H1 (cell line): Measurements from ENCODE around the gene ZNF765. TPM values are rescaled to one million over a fixed set of nuclear protein-coding genes. Genes with fewer than 3 reads are reported as not detected.

Experiments
- BCL11A ChIP-seq, 2 experiments: IDR thresholded peaks; one replicate each; pipeline ENCODE4 v1.6.1; 2011; ENCODE audit warnings: low read depth in 2 of 2, low read length in 2 of 2, mild to moderate bottlenecking in 2 of 2
- CHD1 ChIP-seq: IDR thresholded peaks from 2 replicates; pipeline ENCODE4 v1.6.1; 2012; ENCODE audit warnings: low read depth, low read length, improper control_type of control experiment
- CREB1 ChIP-seq: IDR thresholded peaks from 2 replicates; pipeline ENCODE4 v1.6.1; 2012; ENCODE audit warnings: inconsistent platforms
- CTBP2 ChIP-seq: IDR thresholded peaks from 2 replicates; pipeline ENCODE4 v1.7.0; 2011; ENCODE audit warnings: borderline replicate concordance, mild to moderate bottlenecking, moderate library complexity, mixed read lengths, low read length; ENCODE audit not compliant: insufficient read depth, insufficient read length
- EZH2 ChIP-seq: fragments of 200-600 bp; sonication (generic); IDR thresholded peaks from 2 replicates; pipeline ENCODE4 v1.7.1; 2012; ENCODE audit warnings: low read depth, mild to moderate bottlenecking, moderate library complexity, low read length, inconsistent platforms; ENCODE audit not compliant: severe bottlenecking
- GABPA ChIP-seq: IDR thresholded peaks from 2 replicates; pipeline ENCODE4 v1.6.1; 2011; ENCODE audit warnings: mild to moderate bottlenecking, low read length, moderate library complexity, borderline replicate concordance; ENCODE audit not compliant: insufficient read depth
- NANOG ChIP-seq: IDR thresholded peaks from 2 replicates; pipeline ENCODE4 v1.6.1; 2011; ENCODE audit warnings: low read length, low read depth, mild to moderate bottlenecking, inconsistent platforms; ENCODE audit not compliant: insufficient read depth, poor library complexity, severe bottlenecking
- POLR2A ChIP-seq, 2 experiments: IDR thresholded peaks; 1 replicate in 1 of 2; 2 replicates in 1 of 2; pipeline ENCODE4 v1.6.1; 2011; ENCODE audit warnings: low read depth in 2 of 2, low read length in 2 of 2, mild to moderate bottlenecking in 2 of 2; ENCODE audit errors: control extremely low read depth in 1 of 2
- POU5F1 ChIP-seq: IDR thresholded peaks from 2 replicates; pipeline ENCODE4 v1.6.1; 2011; ENCODE audit warnings: low read depth, mild to moderate bottlenecking, low read length, moderate library complexity
- RAD21 ChIP-seq, 2 experiments: IDR thresholded peaks in 1 of 2; conservative IDR thresholded peaks in 1 of 2; 2 replicates each; pipeline ENCODE4 v1.6.1; 2011; ENCODE audit warnings: low read depth in 2 of 2, low read length in 2 of 2, improper control_type of control experiment in 1 of 2, inconsistent platforms in 1 of 2, mild to moderate bottlenecking in 1 of 2, moderate library complexity in 1 of 2
- RBBP5 ChIP-seq: IDR thresholded peaks from 2 replicates; pipeline ENCODE4 v1.7.1; 2012; ENCODE audit warnings: low read depth, mild to moderate bottlenecking, inconsistent platforms, low read length, moderate library complexity, borderline replicate concordance
- RNF2 ChIP-seq: fragments of 200-900, 300-1000 bp; sonication (generic); IDR thresholded peaks from 2 replicates; pipeline ENCODE4 v1.7.1; 2016; ENCODE audit warnings: borderline replicate concordance, low read depth, mild to moderate bottlenecking, antibody characterized with exemption, low read length; ENCODE audit not compliant: poor library complexity, severe bottlenecking; ENCODE audit errors: missing control alignments
- SAP30 ChIP-seq: fragments of 300-600 bp; sonication (generic); IDR thresholded peaks from 2 replicates; pipeline ENCODE4 v1.7.1; 2012; ENCODE audit warnings: low read length, moderate library complexity, mild to moderate bottlenecking, inconsistent platforms; ENCODE audit not compliant: insufficient read depth, insufficient replicate concordance
- SIRT6 ChIP-seq: IDR thresholded peaks from one replicate; pipeline ENCODE4 v1.7.1; 2012; ENCODE audit warnings: low read length, inconsistent platforms
- SP1 ChIP-seq: IDR thresholded peaks from 2 replicates; pipeline ENCODE4 v1.6.1; 2011; ENCODE audit warnings: low read depth, low read length
- SP2 ChIP-seq: IDR thresholded peaks from 2 replicates; pipeline ENCODE4 v1.6.1; 2012; ENCODE audit warnings: mild to moderate bottlenecking, low read length, inconsistent platforms
- SP4 ChIP-seq: IDR thresholded peaks from 2 replicates; pipeline ENCODE4 v1.6.1; 2012; ENCODE audit warnings: low read length, inconsistent platforms
- SUZ12 ChIP-seq: fragments of 200-600 bp; sonication (generic); IDR thresholded peaks from 2 replicates; pipeline ENCODE4 v1.6.1; 2012; ENCODE audit warnings: mild to moderate bottlenecking, inconsistent platforms, low read length, moderate library complexity, mixed read lengths
- TAF7 ChIP-seq: optimal IDR thresholded peaks from 2 replicates; pipeline ENCODE3; 2011; ENCODE audit warnings: low read depth, mild to moderate bottlenecking, inconsistent platforms, low read length, moderate library complexity, borderline replicate concordance
- TBP ChIP-seq: IDR thresholded peaks from 2 replicates; pipeline ENCODE4 v1.6.1; 2011; ENCODE audit warnings: low read depth, low read length, improper control_type of control experiment
- polyA plus RNA-seq, 7 experiments: library from polyadenylated mRNA; depleted of rRNA in 3 of 7; stranded (reverse) in 5 of 7; unstranded in 2 of 7; fragments of >200 nt in 5 of 7; fragments of 200-250 nt in 2 of 7; gene quantifications; 1 replicate in 5 of 7; 2 replicates in 1 of 7; 4 replicates in 1 of 7; pipeline versions ENCODE4 v1.2.1 to v1.2.3, GENCODE V29; 2011 to 2013; ENCODE audit warnings: missing spikeins in 2 of 7, mixed read lengths in 2 of 7
- total RNA-seq: library from RNA; stranded (reverse); fragmentation: NEBNext Ultra II Directional; extraction: Animal tissue kit (Norgen Biotek cat#: 25700); gene quantifications from 2 replicates; pipeline ENCODE4 v1.2.1, GENCODE V29; 2021
- TF ChIP-seq, protein P1 (sequence below): IDR thresholded peaks from 2 replicates; pipeline ENCODE4 v1.6.1; 2011; ENCODE audit warnings: low read length, improper control_type of control experiment
- TF ChIP-seq, protein P2 (sequence below): IDR thresholded peaks from 2 replicates; pipeline ENCODE4 v1.6.1; 2012; ENCODE audit warnings: inconsistent platforms

Gene ZNF765
- total and polyA plus RNA-seq, 2 of the 8 experiments (the other 6 are each of a cell fraction or from before 2014, with no cell fraction given): 4.5 to 22.3 TPM

DNA sequence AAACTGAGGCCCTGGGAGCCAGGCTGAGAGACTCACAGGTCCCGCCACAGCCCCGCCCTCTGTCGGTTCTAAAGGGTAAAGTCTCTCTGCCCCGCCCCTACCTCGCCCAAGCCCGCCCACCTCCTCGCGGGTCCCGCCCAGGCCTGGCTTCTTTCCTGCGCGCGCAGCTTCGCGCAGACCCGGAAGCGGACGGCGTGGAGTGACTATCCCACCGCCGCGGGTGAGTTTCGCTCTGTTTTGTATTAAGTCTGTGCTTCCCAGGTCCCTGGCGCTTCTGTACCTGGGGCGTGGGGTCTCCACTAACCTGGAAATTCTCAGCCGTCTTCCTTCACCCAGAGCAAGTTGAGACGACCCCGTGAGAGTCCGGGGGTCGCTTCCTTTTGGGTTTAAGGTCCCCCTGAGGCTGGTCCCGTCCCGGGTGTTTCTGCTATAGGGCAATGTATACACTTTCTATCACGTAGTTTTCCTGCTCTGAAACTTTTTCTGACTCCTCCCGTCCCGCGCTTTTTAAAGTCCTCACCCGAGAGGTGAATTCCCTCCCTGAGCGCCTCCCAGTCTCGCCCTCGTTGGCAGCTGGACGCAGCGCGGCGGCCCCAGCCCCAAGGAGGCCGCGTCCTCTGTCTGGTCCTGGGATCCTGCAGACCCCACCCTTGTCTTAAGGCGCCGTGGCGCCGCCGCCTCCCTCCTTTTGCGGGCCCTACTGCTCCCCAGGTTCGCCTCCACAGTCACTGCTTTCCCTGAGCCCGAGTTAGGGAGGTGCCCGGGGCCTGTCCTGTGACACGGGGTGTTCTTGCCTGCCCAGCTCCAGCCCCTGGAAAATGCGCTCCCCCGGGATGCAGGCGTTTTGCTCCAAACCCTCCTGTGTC lies at the start of gene ZNF765 (continued):
- no peak for TF ChIP-seq CHD1
- TF ChIP-seq SP2: no peak
- TF ChIP-seq RBBP5: peak; percentile 54; the same call in 1 of the 2 replicates
- TF ChIP-seq POU5F1: no peak
- no peak; the same call in 1 of the 2 replicates for TF ChIP-seq SP1
- no peak for TF ChIP-seq NANOG
- TF ChIP-seq GABPA: no peak
- TF ChIP-seq CREB1: no peak
- peak in 1 of 2 experiments; percentile 28 for TF ChIP-seq POLR2A (IDR thresholded peaks at IDR 0.05; ENCODE audit: control extremely low read depth in 1 of 2, low read depth in 2 of 2, low read length in 2 of 2)
- TF ChIP-seq SP4: no peak
- no peak for TF ChIP-seq CTBP2
- TF ChIP-seq TAF7: no peak
- TF ChIP-seq SIRT6: no peak
- TF ChIP-seq BCL11A (IDR thresholded peaks at IDR 0.05; ENCODE audit: low read depth in 2 of 2, low read length in 2 of 2): no peak
- TF ChIP-seq, protein P1, sequence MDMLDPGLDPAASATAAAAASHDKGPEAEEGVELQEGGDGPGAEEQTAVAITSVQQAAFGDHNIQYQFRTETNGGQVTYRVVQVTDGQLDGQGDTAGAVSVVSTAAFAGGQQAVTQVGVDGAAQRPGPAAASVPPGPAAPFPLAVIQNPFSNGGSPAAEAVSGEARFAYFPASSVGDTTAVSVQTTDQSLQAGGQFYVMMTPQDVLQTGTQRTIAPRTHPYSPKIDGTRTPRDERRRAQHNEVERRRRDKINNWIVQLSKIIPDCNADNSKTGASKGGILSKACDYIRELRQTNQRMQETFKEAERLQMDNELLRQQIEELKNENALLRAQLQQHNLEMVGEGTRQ: no peak
- TF ChIP-seq EZH2: no peak
- peak; percentile 51 for TF ChIP-seq SAP30
- TF ChIP-seq, protein P2, sequence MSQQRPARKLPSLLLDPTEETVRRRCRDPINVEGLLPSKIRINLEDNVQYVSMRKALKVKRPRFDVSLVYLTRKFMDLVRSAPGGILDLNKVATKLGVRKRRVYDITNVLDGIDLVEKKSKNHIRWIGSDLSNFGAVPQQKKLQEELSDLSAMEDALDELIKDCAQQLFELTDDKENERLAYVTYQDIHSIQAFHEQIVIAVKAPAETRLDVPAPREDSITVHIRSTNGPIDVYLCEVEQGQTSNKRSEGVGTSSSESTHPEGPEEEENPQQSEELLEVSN: no peak
- no peak for TF ChIP-seq SUZ12
- TF ChIP-seq RAD21 (IDR thresholded peaks at IDR 0.05 in 1 of 2, conservative IDR thresholded peaks at IDR 0.05 in 1 of 2; ENCODE audit: low read depth in 2 of 2, low read length in 2 of 2): peak; percentile 28; a peak in 3 of 4 replicates
- TF ChIP-seq TBP: no peak
- TF ChIP-seq RNF2: no peak
